Measurements from ENCODE around the gene NEK7. TPM values are rescaled to one million over a fixed set of nuclear protein-coding genes. Genes with fewer than 3 reads are reported as not detected.

The NEK7 gene
- total and polyA plus RNA-seq, 2 experiments from 2014 or later: 700 to 1,186 TPM

DNA sequence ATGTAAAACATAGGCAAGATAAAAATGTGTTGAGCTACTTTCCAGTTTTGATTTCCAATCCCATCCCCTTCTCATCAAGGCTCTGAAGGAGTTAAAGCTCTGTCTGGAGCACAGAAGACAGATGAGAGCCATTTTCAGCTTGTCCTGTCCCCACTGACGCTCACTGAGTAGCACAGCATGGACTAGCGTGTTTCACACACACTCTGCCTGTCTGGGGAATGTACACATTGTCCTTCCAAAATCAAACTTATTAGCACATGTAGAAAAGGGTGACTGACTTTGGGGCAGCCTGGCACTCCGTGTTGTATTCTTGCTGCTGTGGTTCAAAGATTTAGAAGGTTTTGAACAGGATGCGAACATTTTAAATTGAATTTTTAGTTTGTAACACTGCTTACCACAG is 139.2 kb downstream of the NEK7 start:
- peaks cover 93% of the 10 kb centered on the region for H3K36me3 ChIP-seq (ENCODE audit: low read depth)
- peaks cover 87% of the 10 kb centered on the region for H3F3A ChIP-seq (ENCODE audit: insufficient read depth)
- H3K27ac ChIP-seq: peak overlapping the region; percentile 17; the same call in 1 of the 2 replicates
- H3K4me2 ChIP-seq (ENCODE audit: unreplicated experiment): no peak overlapping the region
- no peak for DNase-seq
- H4K20me1 ChIP-seq (ENCODE audit: insufficient read depth): no peaks in the 10 kb centered on the region
- no peaks in the 10 kb centered on the region for H3K9me2 ChIP-seq (ENCODE audit: insufficient read depth)
- peaks cover 34% of the 10 kb centered on the region for H3K4me1 ChIP-seq (ENCODE audit: insufficient read depth)
- in situ Hi-C loops (cut with MboI): loop anchor here (25.0 kb wide), 1 partner anchor 391 kb away; no protein-coding TSS in a partner anchor
- no peak overlapping the region for H3K4me3 ChIP-seq
- H3K9ac ChIP-seq: no peak overlapping the region
- no peaks in the 10 kb centered on the region for H3K9me3 ChIP-seq (ENCODE audit: low read depth)
- H3K27me3 ChIP-seq (replicated peaks; ENCODE audit: insufficient read depth): no peaks in the 10 kb centered on the region
- H3K79me2 ChIP-seq (ENCODE audit: insufficient read depth): peaks cover 96% of the 10 kb centered on the region
- 76 to 81% methylated on average over 4 of the region's 4 CpGs for WGBS, 2 experiments (ENCODE audit: low coverage in 1 of 2, low lambda C conversion rate in 2 of 2, missing lambda C conversion rate in 2 of 2)
- no peak overlapping the region for H2AFZ ChIP-seq
- no peak for TF ChIP-seq EZH2phosphoT487 (IDR thresholded peaks at IDR 0.05; ENCODE audit: insufficient read depth, low read depth)
- no peak for TF ChIP-seq EZH2 (IDR thresholded peaks at IDR 0.05; ENCODE audit: insufficient read depth, poor library complexity, severe bottlenecking)

DNA sequence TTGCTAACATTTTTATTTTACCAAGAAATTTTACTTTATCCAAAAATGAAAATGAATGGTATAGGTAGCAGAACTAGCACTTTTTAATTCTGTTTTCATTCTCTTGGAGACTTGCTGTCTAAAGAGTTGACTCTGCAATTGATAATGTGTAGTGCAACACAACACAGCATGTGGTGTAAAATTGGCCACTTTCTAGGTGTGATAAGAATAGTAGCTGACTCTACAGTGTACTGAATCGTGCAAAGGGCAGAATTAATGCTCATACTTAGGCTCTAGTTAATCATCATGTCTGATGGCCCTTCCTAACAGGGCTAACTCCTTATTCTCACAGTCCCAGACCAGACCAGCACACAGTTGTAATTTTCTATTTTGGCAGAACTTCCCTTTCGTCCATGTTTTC is 140.5 kb downstream of the NEK7 start:
- H3K4me2 ChIP-seq (ENCODE audit: unreplicated experiment): no peak overlapping the region
- no peaks in the 10 kb centered on the region for H4K20me1 ChIP-seq (ENCODE audit: insufficient read depth)
- H3K9me2 ChIP-seq (ENCODE audit: insufficient read depth): no peaks in the 10 kb centered on the region
- H3K27me3 ChIP-seq (replicated peaks; ENCODE audit: insufficient read depth): no peaks in the 10 kb centered on the region
- WGBS, 2 experiments (ENCODE audit: low coverage in 1 of 2, low lambda C conversion rate in 2 of 2, missing lambda C conversion rate in 2 of 2): 65 to 86% methylated on average over 2 of the region's 2 CpGs
- peaks cover 95% of the 10 kb centered on the region for H3K36me3 ChIP-seq (ENCODE audit: low read depth)
- TF ChIP-seq EZH2 (IDR thresholded peaks at IDR 0.05; ENCODE audit: insufficient read depth, poor library complexity, severe bottlenecking): no peak
- TF ChIP-seq EZH2phosphoT487 (IDR thresholded peaks at IDR 0.05; ENCODE audit: insufficient read depth, low read depth): no peak
- H2AFZ ChIP-seq: no peak overlapping the region
- H3K4me3 ChIP-seq: no peak overlapping the region
- peaks cover 21% of the 10 kb centered on the region; the same call in 1 of the 2 replicates for H3K4me1 ChIP-seq (ENCODE audit: insufficient read depth)
- H3F3A ChIP-seq (ENCODE audit: insufficient read depth): peaks cover 87% of the 10 kb centered on the region
- H3K79me2 ChIP-seq (ENCODE audit: insufficient read depth): peaks cover 96% of the 10 kb centered on the region
- H3K9ac ChIP-seq: no peak overlapping the region
- 0 out of 2 replicates have a peak overlapping the region, but pooled peaks have one; percentile 4 for H3K27ac ChIP-seq
- H3K9me3 ChIP-seq (ENCODE audit: low read depth): no peaks in the 10 kb centered on the region
- no peak for DNase-seq
- in situ Hi-C loops (cut with MboI): loop anchor here (25.0 kb wide), 1 partner anchor 390 kb away; no protein-coding TSS in a partner anchor

DNA sequence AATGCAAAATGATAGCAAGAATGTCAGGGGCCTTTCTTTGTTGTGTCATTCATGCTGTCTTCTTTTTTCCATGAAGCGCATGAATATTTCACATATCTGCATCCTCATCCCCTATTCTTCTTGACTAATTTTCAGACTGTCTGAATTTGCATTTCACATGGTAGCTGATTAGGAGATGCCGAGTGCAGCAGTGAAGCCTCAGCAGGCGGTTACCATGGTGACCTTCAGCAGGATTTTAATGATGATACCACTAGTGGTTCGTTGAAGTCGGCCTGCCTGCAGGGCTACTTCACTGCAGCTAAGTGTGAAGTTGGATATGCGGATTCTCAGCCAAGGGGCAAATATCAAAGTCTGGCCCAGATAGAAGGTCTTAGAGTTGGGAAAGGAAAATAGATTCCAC is 141.8 kb downstream of the NEK7 start:
- no peak for TF ChIP-seq EZH2phosphoT487 (IDR thresholded peaks at IDR 0.05; ENCODE audit: insufficient read depth, low read depth)
- Histone ChIP-seq H3K4me2 (ENCODE audit: unreplicated experiment) (no peak overlapping the region), H3F3A (ENCODE audit: insufficient read depth) (peaks cover 86% of the 10 kb centered on the region), H4K20me1 (ENCODE audit: insufficient read depth) (no peaks in the 10 kb centered on the region), H3K9me3 (ENCODE audit: low read depth) (no peaks in the 10 kb centered on the region), H3K4me1 (ENCODE audit: insufficient read depth) (peaks cover 11% of the 10 kb centered on the region; the same call in 1 of the 2 replicates), H3K4me3 (no peak overlapping the region), H3K27ac (peak overlapping the region; percentile 9), H3K79me2 (ENCODE audit: insufficient read depth) (peaks cover 95% of the 10 kb centered on the region), H3K27me3 (replicated peaks; ENCODE audit: insufficient read depth) (no peaks in the 10 kb centered on the region), H3K36me3 (ENCODE audit: low read depth) (peaks cover 96% of the 10 kb centered on the region), H3K9me2 (ENCODE audit: insufficient read depth) (no peaks in the 10 kb centered on the region), H2AFZ (no peak overlapping the region), H3K9ac (no peak overlapping the region)
- in situ Hi-C loops (cut with MboI): loop anchor here (25.0 kb wide), 1 partner anchor 389 kb away; no protein-coding TSS in a partner anchor
- no peak for DNase-seq
- 81% methylated on average over 6 of the region's 6 CpGs for WGBS, 2 experiments (ENCODE audit: low coverage in 1 of 2, low lambda C conversion rate in 2 of 2, missing lambda C conversion rate in 2 of 2)

- TF ChIP-seq EZH2 (IDR thresholded peaks at IDR 0.05; ENCODE audit: insufficient read depth, poor library complexity, severe bottlenecking) (no peak), EZH2phosphoT487 (IDR thresholded peaks at IDR 0.05; ENCODE audit: insufficient read depth, low read depth) (no peak)
- H3K36me3 ChIP-seq (ENCODE audit: low read depth): peaks cover 99% of the 10 kb centered on the region
Observed at GRCh38 chr1:198300451-198300850, 143.7 kb downstream of the NEK7 start.

More at GRCh38 chr1:198300451-198300850, 143.7 kb downstream of the NEK7 start:
- no peak overlapping the region for H3K27ac ChIP-seq
- peaks cover 88% of the 10 kb centered on the region for H3F3A ChIP-seq (ENCODE audit: insufficient read depth)
- no peaks in the 10 kb centered on the region for H3K9me2 ChIP-seq (ENCODE audit: insufficient read depth)
- no peaks in the 10 kb centered on the region for H3K27me3 ChIP-seq (replicated peaks; ENCODE audit: insufficient read depth)
- 97 to 100% methylated on average over 1 of the region's 1 CpG for WGBS, 2 experiments (ENCODE audit: low coverage in 1 of 2, low lambda C conversion rate in 2 of 2, missing lambda C conversion rate in 2 of 2)
- peaks cover 94% of the 10 kb centered on the region for H3K79me2 ChIP-seq (ENCODE audit: insufficient read depth)
- H3K4me3 ChIP-seq: no peak overlapping the region
- H3K4me2 ChIP-seq (ENCODE audit: unreplicated experiment): no peak overlapping the region
- no peaks in the 10 kb centered on the region for H3K9me3 ChIP-seq (ENCODE audit: low read depth)
- no peak overlapping the region for H3K9ac ChIP-seq
- no peak overlapping the region for H2AFZ ChIP-seq
- in situ Hi-C loops (cut with MboI): no loop called here
- H4K20me1 ChIP-seq (ENCODE audit: insufficient read depth): no peaks in the 10 kb centered on the region
- H3K4me1 ChIP-seq (ENCODE audit: insufficient read depth): peaks cover 6% of the 10 kb centered on the region; the same call in 1 of the 2 replicates
- DNase-seq: no peak

All from GM23248 (cell line).